Vagina (tissue), 2 donors: Measurements from ENCODE around the gene EMD.

Source experiments
- CTCF ChIP-seq, 3 experiments: fragments of 450-650 bp in 2 of 3; fragments of 200-600 bp in 1 of 3; sonication (generic) in 1 of 3; IDR thresholded peaks; one replicate each; pipeline ENCODE4 v1.5.1; 2017 to 2019; ENCODE audit warnings: antibody characterized with exemption in 3 of 3, mild to moderate bottlenecking in 2 of 3, moderate library complexity in 2 of 3
- POLR2A ChIP-seq, 2 donors: fragments of 450-650 bp; IDR thresholded peaks; one replicate each; pipeline ENCODE4 v1.6.1; 2017; ENCODE audit warnings: antibody characterized with exemption in 2 of 2, mild to moderate bottlenecking in 2 of 2, moderate library complexity in 2 of 2
- POLR2AphosphoS5 ChIP-seq, 2 donors: sonication (generic); formaldehyde crosslinking; IDR thresholded peaks; one replicate each; pipeline ENCODE4 v1.9.0; 2017; ENCODE audit warnings: antibody characterized with exemption in 2 of 2, mild to moderate bottlenecking in 2 of 2, low read depth in 1 of 2; ENCODE audit not compliant: insufficient read depth in 1 of 2

- TF ChIP-seq CTCF (IDR thresholded peaks at IDR 0.05) (no peak), POLR2AphosphoS5 (IDR thresholded peaks at IDR 0.05; ENCODE audit: insufficient read depth in 1 of 2, low read depth in 1 of 2) (no peak), POLR2A (IDR thresholded peaks at IDR 0.05) (no peak)
Observed at GRCh38 chrX:154353172-154353843, 25.8 kb upstream of the EMD start.
